MM.1S (cell line): ENCODE data around the gene BMPR2.
"Not testable (repeated sequence)": the region's sequence is repeated elsewhere in the genome, so short reads cannot be mapped to it uniquely, and the experiment has no call there.

Experiments used
- DNase-seq: peaks from one replicate; pipeline ENCODE4 v3.0.0-alpha.2; 2015
- H2AFZ ChIP-seq: fragments of 300-600 bp; sonication (generic); 2 replicates; pipeline ENCODE4 v1.6.0; 2016; ENCODE audit warnings: antibody characterized with exemption, low read length
- H3F3A ChIP-seq: fragments of 300-600 bp; sonication (generic); 2 replicates; pipeline ENCODE4 v1.6.1; 2016; ENCODE audit warnings: mild to moderate bottlenecking, antibody characterized with exemption, low read length, moderate library complexity, mixed read lengths; ENCODE audit not compliant: insufficient read depth
- H3K27ac ChIP-seq: fragments of 300-600 bp; sonication (generic); 2 replicates; pipeline ENCODE4 v1.5.1; 2016; ENCODE audit warnings: mild to moderate bottlenecking, low read length
- H3K27me3 ChIP-seq: fragments of 300-600 bp; sonication (generic); replicated peaks from 2 replicates; pipeline ENCODE4 v1.6.0; 2016; ENCODE audit warnings: low read length; ENCODE audit not compliant: insufficient read depth
- H3K36me3 ChIP-seq: fragments of 300-600 bp; sonication (generic); replicated peaks from 2 replicates; pipeline ENCODE4 v1.6.1; 2016; ENCODE audit warnings: mild to moderate bottlenecking, low read length, mixed read lengths; ENCODE audit not compliant: insufficient read depth
- H3K4me1 ChIP-seq: fragments of 300-600 bp; sonication (generic); 2 replicates; pipeline ENCODE4 v1.6.1; 2016; ENCODE audit warnings: low read length, mixed read lengths
- H3K4me2 ChIP-seq: fragments of 300-600 bp; sonication (generic); 2 replicates; pipeline ENCODE4 v1.6.0; 2016; ENCODE audit warnings: low read depth, low read length
- H3K4me3 ChIP-seq: fragments of 300-600 bp; sonication (generic); 2 replicates; pipeline ENCODE4 v1.5.1; 2016; ENCODE audit warnings: low read length, mixed read lengths
- H3K79me2 ChIP-seq: fragments of 300-600 bp; sonication (generic); 2 replicates; pipeline ENCODE4 v1.6.1; 2016; ENCODE audit warnings: mixed run types, low read length, mixed read lengths
- H3K9ac ChIP-seq: fragments of 300-600 bp; sonication (generic); 2 replicates; pipeline ENCODE4 v1.6.1; 2016; ENCODE audit warnings: low read length, mixed read lengths
- H3K9me2 ChIP-seq: fragments of 300-600 bp; sonication (generic); replicated peaks from 2 replicates; pipeline ENCODE4 v1.6.1; 2016; ENCODE audit warnings: mild to moderate bottlenecking, low read length, mixed read lengths; ENCODE audit not compliant: insufficient read depth
- H3K9me3 ChIP-seq: fragments of 300-600 bp; sonication (generic); replicated peaks from 2 replicates; pipeline ENCODE4 v1.6.1; 2016; ENCODE audit warnings: mild to moderate bottlenecking, low read length, mixed read lengths; ENCODE audit not compliant: insufficient read depth
- H4K20me1 ChIP-seq: fragments of 300-600 bp; sonication (generic); 2 replicates; pipeline ENCODE4 v1.6.1; 2016; ENCODE audit warnings: mild to moderate bottlenecking, low read length, moderate library complexity, mixed read lengths; ENCODE audit not compliant: insufficient read depth
- EZH2 ChIP-seq: fragments of 300-600 bp; sonication (generic); optimal IDR thresholded peaks from 2 replicates; pipeline ENCODE3; 2017; ENCODE audit warnings: low read depth, mild to moderate bottlenecking, antibody characterized with exemption, low read length, mixed read lengths
- EZH2phosphoT487 ChIP-seq: fragments of 300-600 bp; sonication (generic); IDR thresholded peaks from 2 replicates; pipeline ENCODE4 v1.6.1; 2018; ENCODE audit warnings: antibody characterized with exemption, low read length
- TF ChIP-seq, protein P1 (sequence below): fragments of 300-600 bp; sonication (generic); IDR thresholded peaks from 2 replicates; pipeline ENCODE4 v1.5.1; 2016; ENCODE audit warnings: antibody characterized with exemption, low read length, mixed read lengths

The BMPR2 gene

DNA sequence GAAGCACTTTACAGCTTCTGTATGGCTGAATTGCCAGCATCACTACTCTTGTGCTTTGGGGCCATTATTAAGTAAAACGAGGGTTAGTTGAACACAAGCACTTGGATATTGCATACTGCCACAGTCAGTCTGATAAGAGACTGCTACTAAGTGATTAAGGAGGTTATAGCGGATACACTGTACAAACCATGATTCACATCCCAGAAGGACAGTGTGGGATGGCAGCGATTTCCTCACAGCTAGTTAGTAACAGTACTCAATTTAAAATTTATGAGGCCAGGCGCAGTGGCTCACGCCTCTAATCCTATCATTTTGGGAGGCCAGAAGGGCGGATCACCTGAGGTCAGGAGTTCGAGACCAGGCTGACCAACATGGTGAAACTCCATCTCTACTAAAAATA is 2.6 kb upstream of the BMPR2 start:
- no peaks in the 10 kb centered on the region for H4K20me1 ChIP-seq
- H3K9me3 ChIP-seq, result no peaks in the 10 kb centered on the region
- no peak overlapping the region for H2AFZ ChIP-seq
- H3K27me3 ChIP-seq, result peaks cover 16% of the 10 kb centered on the region
- H3K4me3 ChIP-seq, result no peak overlapping the region
- TF ChIP-seq EZH2phosphoT487 (no peak), EZH2 (no peak)
- TF ChIP-seq, protein P1, sequence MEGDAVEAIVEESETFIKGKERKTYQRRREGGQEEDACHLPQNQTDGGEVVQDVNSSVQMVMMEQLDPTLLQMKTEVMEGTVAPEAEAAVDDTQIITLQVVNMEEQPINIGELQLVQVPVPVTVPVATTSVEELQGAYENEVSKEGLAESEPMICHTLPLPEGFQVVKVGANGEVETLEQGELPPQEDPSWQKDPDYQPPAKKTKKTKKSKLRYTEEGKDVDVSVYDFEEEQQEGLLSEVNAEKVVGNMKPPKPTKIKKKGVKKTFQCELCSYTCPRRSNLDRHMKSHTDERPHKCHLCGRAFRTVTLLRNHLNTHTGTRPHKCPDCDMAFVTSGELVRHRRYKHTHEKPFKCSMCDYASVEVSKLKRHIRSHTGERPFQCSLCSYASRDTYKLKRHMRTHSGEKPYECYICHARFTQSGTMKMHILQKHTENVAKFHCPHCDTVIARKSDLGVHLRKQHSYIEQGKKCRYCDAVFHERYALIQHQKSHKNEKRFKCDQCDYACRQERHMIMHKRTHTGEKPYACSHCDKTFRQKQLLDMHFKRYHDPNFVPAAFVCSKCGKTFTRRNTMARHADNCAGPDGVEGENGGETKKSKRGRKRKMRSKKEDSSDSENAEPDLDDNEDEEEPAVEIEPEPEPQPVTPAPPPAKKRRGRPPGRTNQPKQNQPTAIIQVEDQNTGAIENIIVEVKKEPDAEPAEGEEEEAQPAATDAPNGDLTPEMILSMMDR, result no peak
- H3K9me2 ChIP-seq, result no peaks in the 10 kb centered on the region
- H3K27ac ChIP-seq, result no peak overlapping the region
- peaks cover 6% of the 10 kb centered on the region; the same call in 1 of the 2 replicates for H3K4me1 ChIP-seq
- H3K36me3 ChIP-seq, result no peaks in the 10 kb centered on the region
- H3K9ac ChIP-seq, result no peak overlapping the region
- H3K79me2 ChIP-seq, result peaks cover 12% of the 10 kb centered on the region; the same call in 1 of the 2 replicates
- no peak overlapping the region for H3K4me2 ChIP-seq
- peaks cover 5% of the 10 kb centered on the region; the same call in 1 of the 2 replicates for H3F3A ChIP-seq
- no peak for DNase-seq

DNA sequence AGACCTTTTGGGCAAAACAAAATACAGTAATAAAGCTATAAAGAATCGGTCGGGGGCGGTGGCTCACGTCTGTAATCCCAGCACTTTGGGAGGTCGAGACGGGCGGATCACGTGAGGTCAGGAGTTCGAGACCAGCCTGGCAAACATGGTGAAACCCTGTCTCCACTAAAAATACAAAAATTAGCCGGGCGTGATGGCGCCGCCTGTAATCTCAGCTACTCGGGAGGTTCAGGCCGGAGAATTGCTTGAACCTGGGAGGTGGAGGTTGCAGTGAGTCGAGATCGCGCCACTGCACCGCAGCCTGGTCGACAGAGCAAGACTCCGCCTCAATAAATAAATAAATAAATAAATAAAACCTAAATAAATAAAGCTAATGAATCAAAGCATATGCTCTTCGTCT is 1.7 kb upstream of the BMPR2 start:
- H3K9me3 ChIP-seq, H3K9ac ChIP-seq, H3K4me1 ChIP-seq, H3K36me3 ChIP-seq, H3K9me2 ChIP-seq, H2AFZ ChIP-seq, H3K4me3 ChIP-seq, H4K20me1 ChIP-seq, H3F3A ChIP-seq, H3K27ac ChIP-seq, DNase-seq, H3K4me2 ChIP-seq: not testable (repeated sequence)
- Histone ChIP-seq H3K79me2 (peaks cover 12% of the 10 kb centered on the region; the same call in 1 of the 2 replicates), H3K27me3 (peaks cover 16% of the 10 kb centered on the region)

DNA sequence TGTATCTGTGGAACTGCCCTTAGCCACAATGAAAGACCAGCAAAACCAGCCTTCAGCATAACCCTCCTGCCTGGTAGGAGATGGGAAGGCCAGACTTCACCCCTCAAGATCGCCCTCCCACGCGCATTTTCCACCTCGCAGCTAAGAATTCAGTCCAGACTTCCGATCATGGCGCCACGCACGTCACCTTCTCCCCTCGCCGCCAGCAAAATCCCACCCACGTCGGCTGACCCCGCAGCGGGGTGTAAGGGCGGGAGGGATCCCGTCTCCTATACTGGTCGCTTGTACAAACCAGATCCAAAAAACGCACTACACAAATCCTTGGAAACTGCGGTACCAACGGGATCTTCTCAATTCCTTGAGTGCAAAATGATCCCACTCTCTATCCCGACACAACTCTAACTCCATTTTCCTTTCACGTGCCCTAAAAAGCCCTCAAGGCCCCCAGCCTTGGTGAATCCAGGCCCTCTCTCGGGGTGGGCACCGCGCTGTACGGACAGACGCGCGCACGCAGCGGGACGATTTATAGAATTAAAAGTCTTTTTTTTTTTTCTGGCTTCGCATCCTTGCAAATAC is 1.0 kb upstream of the BMPR2 start:
- Histone ChIP-seq H3K9me3 (no peaks in the 10 kb centered on the region), H3K27me3 (peaks cover 16% of the 10 kb centered on the region), H3K9me2 (no peaks in the 10 kb centered on the region), H3K4me1 (peaks cover 10% of the 10 kb centered on the region; the same call in 1 of the 2 replicates), H3K27ac (no peak overlapping the region), H4K20me1 (no peaks in the 10 kb centered on the region), H3K4me3 (peak overlapping the region; percentile 98), H3K79me2 (peaks cover 12% of the 10 kb centered on the region; the same call in 1 of the 2 replicates), H3F3A (peaks cover 13% of the 10 kb centered on the region; the same call in 1 of the 2 replicates), H2AFZ (peak overlapping the region; percentile 93), H3K9ac (peak overlapping the region; percentile 37; the same call in 1 of the 2 replicates), H3K4me2 (peak overlapping the region; percentile 80), H3K36me3 (no peaks in the 10 kb centered on the region)
- DNase-seq, result no peak
- TF ChIP-seq EZH2phosphoT487 (no peak), EZH2 (no peak)
- TF ChIP-seq, protein P1, result no peak
